GM18526 (cell line): ENCODE data around the gene NCOA1.

Experiments used
- POLR2A ChIP-seq: IDR thresholded peaks from 3 replicates; pipeline ENCODE4 v1.6.1; 2011; ENCODE audit not compliant: insufficient read length; ENCODE audit errors: extremely low read depth

Gene NCOA1

GRCh38 chr2:24571828-24572442 lies 80.9 kb downstream of the NCOA1 start:
- no peak for TF ChIP-seq POLR2A

DNA sequence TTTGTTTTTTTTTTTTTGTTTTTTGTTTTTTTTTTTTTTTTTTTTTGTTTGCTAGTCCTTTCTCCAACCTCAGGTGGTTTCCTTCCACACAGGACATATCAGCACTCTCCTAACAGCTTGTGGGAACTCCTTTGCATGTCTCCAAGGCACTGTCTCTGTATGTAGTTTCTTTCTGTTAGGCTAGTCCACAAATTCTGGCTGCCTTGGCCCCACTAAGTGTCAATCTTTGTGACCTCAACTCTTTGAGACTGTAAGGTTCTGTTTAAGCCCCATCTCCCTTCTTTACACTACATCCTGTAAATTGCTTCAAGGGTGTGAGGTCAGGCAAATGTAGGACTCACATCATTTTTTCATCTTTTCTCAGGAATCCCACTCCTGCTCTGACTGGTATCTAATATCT lies 85.1 kb downstream of the NCOA1 start:
- no peak for TF ChIP-seq POLR2A

- no peak for TF ChIP-seq POLR2A
Measured at GRCh38 chr2:24576617-24577016, 85.6 kb downstream of the NCOA1 start.

DNA sequence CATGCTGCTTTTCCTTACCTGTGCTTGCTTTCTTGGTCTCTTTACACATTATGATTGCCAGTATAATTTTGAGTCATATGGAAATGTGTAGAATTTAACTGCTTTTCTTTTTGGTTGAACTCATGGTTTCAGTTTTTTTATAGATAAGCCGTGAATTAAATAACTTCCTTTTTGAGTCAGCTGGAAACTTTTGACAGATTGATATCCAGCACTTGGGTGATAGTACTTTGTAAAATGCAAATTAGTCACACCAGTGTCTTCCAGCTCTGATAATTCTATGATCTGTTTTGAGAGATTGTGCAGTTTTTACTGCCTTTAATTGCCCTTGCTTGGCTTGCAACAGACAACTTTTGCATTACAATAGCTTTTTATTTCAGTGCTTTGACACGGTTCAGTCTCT lies 86.4 kb downstream of the NCOA1 start:
- TF ChIP-seq POLR2A, result no peak

GRCh38 chr2:24579053-24579803 lies 88.2 kb downstream of the NCOA1 start:
- TF ChIP-seq POLR2A, result no peak

DNA sequence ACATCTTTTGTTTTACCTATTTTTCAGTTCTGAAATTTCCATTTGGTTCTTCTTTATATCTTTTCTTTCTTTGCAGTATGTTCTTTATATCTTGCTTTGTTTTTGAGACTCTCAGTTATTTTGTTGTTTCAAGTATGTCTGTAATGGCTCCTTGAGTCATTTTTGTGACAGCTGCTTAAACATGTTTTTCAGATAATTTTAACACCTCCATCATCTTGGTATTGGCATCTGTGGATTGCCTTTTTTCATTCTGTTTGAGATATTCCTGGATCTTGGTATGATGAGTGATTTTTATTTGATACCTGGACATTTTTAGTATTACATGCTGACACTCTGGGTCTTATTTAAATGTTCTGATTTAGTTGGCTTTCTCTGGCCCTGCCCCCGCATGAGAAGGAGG lies 89.5 kb downstream of the NCOA1 start:
- no peak for TF ChIP-seq POLR2A

- TF ChIP-seq POLR2A, result no peak
Measured at GRCh38 chr2:24586955-24587354, 95.9 kb downstream of the NCOA1 start.

DNA sequence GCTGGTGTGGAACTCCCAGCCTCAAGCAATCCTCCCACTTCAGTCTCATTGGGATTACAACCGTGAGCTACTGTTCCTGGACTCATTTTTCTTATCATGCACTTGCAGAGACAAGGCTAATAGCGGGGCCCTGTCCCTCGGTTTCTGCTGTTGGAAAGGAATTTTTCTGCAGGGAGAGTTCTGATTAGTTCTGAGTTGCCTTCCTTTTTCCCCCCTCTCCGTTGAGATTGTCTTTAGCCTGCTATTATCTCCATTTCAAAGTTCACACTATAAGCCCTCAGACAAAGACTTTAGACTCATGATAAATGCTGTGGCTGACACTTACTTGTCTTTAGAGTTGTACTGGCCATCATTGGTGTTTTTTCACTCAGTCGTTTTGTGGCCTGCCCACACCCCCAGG lies 97.2 kb downstream of the NCOA1 start:
- TF ChIP-seq POLR2A, result no peak

DNA sequence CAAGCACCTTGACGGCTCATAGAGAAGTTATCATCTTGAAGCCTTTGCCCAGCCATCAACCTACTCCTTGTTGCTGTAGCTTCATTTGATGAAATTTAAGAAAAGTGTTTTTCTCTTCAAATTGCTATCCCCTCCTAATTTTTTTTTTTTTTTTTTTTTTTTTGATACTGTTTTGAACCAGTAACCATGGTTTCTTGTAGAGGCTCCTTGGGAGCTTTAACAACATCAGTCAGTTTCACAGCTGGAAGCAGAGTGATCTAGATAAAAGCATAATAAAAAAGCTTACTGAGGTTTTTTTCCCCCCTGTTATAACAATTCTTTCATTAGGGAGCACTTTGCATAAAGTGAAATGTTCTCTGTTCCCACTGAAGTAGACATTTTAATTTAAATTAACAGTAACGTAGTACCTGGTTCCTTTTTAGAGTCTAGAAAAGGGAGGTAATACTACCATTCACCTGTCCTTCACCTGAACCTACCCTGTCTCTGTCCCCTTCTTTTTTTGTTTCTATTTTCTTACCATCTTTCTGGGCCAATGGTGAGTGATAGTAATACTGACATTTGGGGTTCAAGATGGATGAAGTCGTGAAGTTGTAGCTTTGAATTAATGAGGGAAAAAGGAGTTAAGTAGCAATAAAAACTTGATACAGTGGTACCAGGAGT lies 101.5 kb downstream of the NCOA1 start:
- no peak for TF ChIP-seq POLR2A

DNA sequence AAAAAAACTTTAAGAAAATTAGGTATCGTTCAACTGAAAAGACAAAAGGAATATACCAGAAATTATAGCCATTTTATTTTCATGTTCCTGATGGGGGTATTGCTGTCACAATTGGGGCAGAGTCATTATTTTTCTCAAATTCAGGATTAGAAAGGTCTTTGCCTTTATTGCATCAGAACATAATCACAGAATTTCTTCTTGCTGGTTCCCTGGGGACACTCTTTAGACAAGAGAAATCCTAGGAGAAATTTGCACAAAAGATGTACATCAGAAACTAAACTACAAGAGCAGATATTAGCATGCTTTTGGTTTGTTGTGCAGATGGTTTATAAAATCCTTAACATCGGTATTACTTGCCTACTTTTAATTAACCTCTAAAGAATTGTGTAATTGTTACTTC lies 103.2 kb downstream of the NCOA1 start:
- no peak for TF ChIP-seq POLR2A

DNA sequence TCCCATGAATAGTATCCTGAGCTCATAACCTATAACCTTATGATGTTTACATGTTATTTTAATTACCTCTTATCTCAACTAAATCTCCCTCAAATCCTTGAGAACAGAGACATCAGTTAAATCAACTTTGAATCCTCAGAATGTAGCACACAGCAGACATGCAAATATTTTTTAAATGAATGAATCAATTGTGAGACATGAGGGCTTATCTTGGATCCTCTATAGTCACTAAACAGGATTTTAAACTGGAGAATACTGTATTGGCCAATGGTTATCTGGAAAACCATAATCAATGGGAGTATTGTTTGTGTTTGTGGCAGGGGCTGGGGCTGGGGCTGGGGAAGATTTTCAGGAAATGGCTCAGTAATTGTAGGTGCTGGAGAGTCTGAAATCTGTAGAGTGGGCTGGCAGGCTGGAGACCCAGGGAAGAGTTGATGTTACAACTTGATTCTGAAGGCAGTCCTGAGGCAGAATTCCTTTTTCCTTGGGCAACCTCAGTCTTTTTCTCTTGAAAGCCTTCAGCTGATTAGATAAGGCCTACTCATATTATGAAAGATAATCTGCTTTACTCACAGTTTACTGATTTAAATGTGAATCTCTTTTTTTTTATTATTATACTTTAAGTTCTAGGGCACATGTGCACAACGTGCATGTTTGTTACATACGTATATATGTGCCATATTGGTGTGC lies 106.3 kb downstream of the NCOA1 start:
- TF ChIP-seq POLR2A, result no peak

GRCh38 chr2:24611631-24612030 lies 120.6 kb downstream of the NCOA1 start:
- TF ChIP-seq POLR2A, result no peak

GRCh38 chr2:24613154-24613814 lies 122.2 kb downstream of the NCOA1 start:
- TF ChIP-seq POLR2A, result no peak

- no peak for TF ChIP-seq POLR2A
Measured at GRCh38 chr2:24616616-24617015, 125.6 kb downstream of the NCOA1 start.

GRCh38 chr2:24617424-24617823 lies 126.4 kb downstream of the NCOA1 start:
- TF ChIP-seq POLR2A, result no peak

DNA sequence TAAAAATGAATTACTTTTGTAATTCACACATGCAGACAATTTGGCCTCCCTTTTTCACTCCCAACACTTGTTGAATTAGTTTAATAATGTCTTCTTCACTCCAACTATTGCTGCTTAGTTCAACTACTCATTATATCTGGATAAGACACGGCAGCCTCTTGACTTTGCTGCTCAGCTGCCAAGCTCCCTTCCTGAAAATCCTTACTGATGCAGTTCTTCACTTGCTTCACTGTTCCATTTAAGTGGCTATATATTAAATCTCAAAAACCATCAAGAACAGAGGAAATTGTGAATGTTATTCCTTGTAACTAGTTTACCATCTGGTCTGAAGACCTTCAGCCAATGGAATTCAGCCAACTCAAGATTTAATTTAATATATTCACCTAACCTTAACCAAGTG lies 127.1 kb downstream of the NCOA1 start:
- no peak for TF ChIP-seq POLR2A

- TF ChIP-seq POLR2A, result no peak
Measured at GRCh38 chr2:24618680-24619079, 127.6 kb downstream of the NCOA1 start.
